B cell (primary cell): ENCODE measurements around the gene ZMYND10. TPM values are rescaled to one million over a fixed set of nuclear protein-coding genes. Genes with fewer than 3 reads are reported as not detected.

Experiments used
- ATAC-seq: fragments of 200-7000 bp; cut with Tn5 transposase; one replicate; pipeline ENCODE4 v1.10.0; 2021; ENCODE audit warnings: low read depth, mild to moderate bottlenecking, moderate number of reproducible peaks, moderate library complexity
- CTCF ChIA-PET: fragments of 350-600 bp; sonication (Branson Sonifier 250); formaldehyde crosslinking; loops from one replicate; lab custom pipeline; 2021; ENCODE audit warnings: antibody characterized with exemption, inconsistent platforms; lab: Charles Lee
- POLR2A ChIA-PET: fragments of 350-600 bp; sonication (Branson Sonifier 250); formaldehyde crosslinking; loops from one replicate; lab custom pipeline; 2021; ENCODE audit warnings: antibody characterized with exemption; lab: Charles Lee
- DNase-seq: peaks from one replicate; pipeline ENCODE4 v3.0.0; 2013
- H2AFZ ChIP-seq: 2 replicates; pipeline ENCODE4 v1.6.1; 2012; ENCODE audit warnings: mild to moderate bottlenecking, low read depth, low read length; ENCODE audit not compliant: insufficient read depth, poor library complexity, severe bottlenecking
- H3K27ac ChIP-seq, 2 donors: 1 replicate in 1 of 2; 2 replicates in 1 of 2; pipeline ENCODE4 v1.5.1; 2012 to 2013; ENCODE audit warnings: low read length in 2 of 2, mild to moderate bottlenecking in 2 of 2, moderate library complexity in 1 of 2
- H3K27me3 ChIP-seq, 4 experiments: fragments of 200-600 bp in 1 of 4; sonication (generic) in 1 of 4; replicated peaks in 1 of 4; 1 replicate in 2 of 4; 2 replicates in 2 of 4; pipeline versions ENCODE4 v1.6.1 to v1.7.0; 2013 to 2016; ENCODE audit warnings: low read length in 3 of 4, mild to moderate bottlenecking in 2 of 4, mixed read lengths in 1 of 4, moderate library complexity in 1 of 4; ENCODE audit not compliant: insufficient read depth in 4 of 4, control insufficient read depth in 3 of 4; ENCODE audit errors: control extremely low read depth in 1 of 4
- H3K36me3 ChIP-seq, 2 experiments: replicated peaks in 1 of 2; 1 replicate in 1 of 2; 2 replicates in 1 of 2; pipeline versions ENCODE4 v1.6.1 to v1.7.1; 2013; ENCODE audit warnings: low read length in 1 of 2; ENCODE audit not compliant: insufficient read depth in 2 of 2, control insufficient read depth in 1 of 2; ENCODE audit errors: control extremely low read depth in 1 of 2, extremely low read depth in 1 of 2
- H3K4me1 ChIP-seq, 2 donors: fragments of 200-600 bp in 1 of 2; sonication (generic) in 1 of 2; 1 replicate in 1 of 2; 2 replicates in 1 of 2; pipeline versions ENCODE4 v1.5.1 to v1.6.1; 2013 to 2017; ENCODE audit warnings: low read length in 2 of 2; ENCODE audit not compliant: control insufficient read depth in 2 of 2, insufficient read depth in 2 of 2
- H3K4me2 ChIP-seq: replicated peaks from 2 replicates; pipeline ENCODE3; 2012; ENCODE audit warnings: mild to moderate bottlenecking, low read depth, low read length; ENCODE audit not compliant: poor library complexity, severe bottlenecking
- H3K4me3 ChIP-seq, 5 experiments: fragments of 200-600 bp in 1 of 5; sonication (generic) in 1 of 5; 1 replicate in 3 of 5; 2 replicates in 2 of 5; pipeline versions ENCODE4 v1.5.1 to v1.7.0; 2011 to 2016; ENCODE audit warnings: low read length in 4 of 5, mild to moderate bottlenecking in 4 of 5, low read depth in 2 of 5, control low read depth in 1 of 5, moderate library complexity in 1 of 5; ENCODE audit not compliant: insufficient read depth in 1 of 5; ENCODE audit errors: control extremely low read depth in 1 of 5, extremely low read depth in 1 of 5
- H3K79me2 ChIP-seq: fragments of 200-600 bp; sonication (generic); one replicate; pipeline ENCODE4 v1.6.0; 2016; ENCODE audit warnings: low read length; ENCODE audit not compliant: control insufficient read depth, insufficient read depth
- H3K9ac ChIP-seq: fragments of 200-600 bp; sonication (generic); 2 replicates; pipeline ENCODE4 v1.6.1; 2017; ENCODE audit warnings: mild to moderate bottlenecking, low read length, moderate library complexity
- H3K9me3 ChIP-seq, 3 donors: one replicate each; pipeline versions ENCODE4 v1.6.1 to v1.7.1; 2013; ENCODE audit warnings: low read length in 2 of 3; ENCODE audit not compliant: control insufficient read depth in 2 of 3, insufficient read depth in 1 of 3; ENCODE audit errors: control extremely low read depth in 1 of 3
- H4K20me1 ChIP-seq: 2 replicates; pipeline ENCODE4 v1.6.0; 2012; ENCODE audit warnings: mild to moderate bottlenecking, low read length; ENCODE audit not compliant: insufficient read depth, control insufficient read depth, poor library complexity, severe bottlenecking
- H3K27ac Mint-ChIP-seq: one replicate; pipeline ENCODE4 v1.8.0; 2021; ENCODE audit warnings: mixed read lengths
- H3K27me3 Mint-ChIP-seq: one replicate; pipeline ENCODE4 v1.8.0; 2021; ENCODE audit warnings: mixed read lengths
- H3K4me1 Mint-ChIP-seq: one replicate; pipeline ENCODE4 v1.8.0; 2021; ENCODE audit warnings: mixed read lengths
- H3K4me3 Mint-ChIP-seq: one replicate; pipeline ENCODE4 v1.8.0; 2021; ENCODE audit warnings: mixed read lengths
- H3K9me3 Mint-ChIP-seq: one replicate; pipeline ENCODE4 v1.8.0; 2022; ENCODE audit warnings: mixed read lengths; ENCODE audit not compliant: insufficient read depth
- CTCF ChIP-seq: fragments of 200-600 bp; IDR thresholded peaks from one replicate; pipeline ENCODE4 v1.8.0; 2022; ENCODE audit warnings: antibody characterized with exemption, mild to moderate bottlenecking
- EZH2 ChIP-seq: IDR thresholded peaks from 2 replicates; pipeline ENCODE4 v1.6.1; 2012; ENCODE audit warnings: borderline replicate concordance, low read depth, mild to moderate bottlenecking, moderate library complexity, low read length; ENCODE audit not compliant: insufficient read depth, poor library complexity, severe bottlenecking
- WGBS: methylation state at CpG from one replicate; pipeline ENCODE4 v1.1.5; 2013; ENCODE audit warnings: missing lambda C conversion rate; ENCODE audit not compliant: insufficient coverage; 5-methylcytosine and 5-hydroxymethylcytosine counted together
- intact Hi-C: fragments of 100-400 bp; cut with micrococcal nuclease; formaldehyde crosslinking; loops from one replicate; pipeline ENCODE4 v1.10.0; 2022
- polyA plus RNA-seq: library from polyadenylated mRNA; depleted of rRNA; stranded (reverse); fragments of >200 nt; gene quantifications from 2 replicates; pipeline ENCODE4 v1.2.3, GENCODE V29; 2012
- total RNA-seq, 2 donors: library from RNA; stranded (reverse); fragments of 120-200 nt in 1 of 2; gene quantifications; 1 replicate in 1 of 2; 2 replicates in 1 of 2; pipeline versions ENCODE4 v1.2.3 to v1.2.4, GENCODE V29; 2013 to 2022

Gene ZMYND10
- total and polyA plus RNA-seq, 2 donors (not counting 1 experiment from before 2014, with no cell fraction given), result 1.8 to 2.4 TPM

- ATAC-seq (no peak), DNase-seq (no peak)
- Histone ChIP-seq H3K9me3 (no peaks in the 10 kb centered on the region), H3K4me3 (no peak overlapping the region), H3K4me2 (no peak overlapping the region), H3K27me3 (no peaks in the 10 kb centered on the region), H3K27ac (no peak overlapping the region), H3K36me3 (peaks cover 0 to 4% of the 10 kb centered on the region in 2 experiments), H3K79me2 (peaks cover 25% of the 10 kb centered on the region), H2AFZ (no peak overlapping the region), H3K4me1 (peaks cover 30 to 41% of the 10 kb centered on the region in 2 donors), H4K20me1 (no peaks in the 10 kb centered on the region), H3K9ac (no peak overlapping the region)
- CTCF ChIA-PET, result interaction anchor here (0.6 kb wide), 1 partner anchor 32 kb away, joined by 4 read pairs; no protein-coding TSS in a partner anchor
- H3K27ac Mint-ChIP-seq, result peak overlapping the region; percentile 15
- H3K9me3 Mint-ChIP-seq, result no peaks in the 10 kb centered on the region
- H3K4me3 Mint-ChIP-seq, result no peak overlapping the region
- H3K27me3 Mint-ChIP-seq, result no peaks in the 10 kb centered on the region
- peaks cover 45% of the 10 kb centered on the region for H3K4me1 Mint-ChIP-seq
- intact Hi-C loops, result loop anchor here (10.0 kb wide), 1 partner anchor 1089 kb away; the partner anchor contains the start of gene MANF
- POLR2A ChIA-PET, result no interaction called here
- TF ChIP-seq EZH2, result no peak
- no peak for TF ChIP-seq CTCF
- WGBS, result 98% methylated on average over 7 of the region's 8 CpGs
Observed at GRCh38 chr3:50295553-50296431, 49.7 kb downstream of the ZMYND10 start.
